Measurements from ENCODE around the gene CHRNA4. TPM values are rescaled to one million over a fixed set of nuclear protein-coding genes. Genes with fewer than 3 reads are reported as not detected.

Gene CHRNA4
- total and polyA plus RNA-seq, 2 of the 4 experiments (the other 2 are of a cell fraction) = not detected

DNA sequence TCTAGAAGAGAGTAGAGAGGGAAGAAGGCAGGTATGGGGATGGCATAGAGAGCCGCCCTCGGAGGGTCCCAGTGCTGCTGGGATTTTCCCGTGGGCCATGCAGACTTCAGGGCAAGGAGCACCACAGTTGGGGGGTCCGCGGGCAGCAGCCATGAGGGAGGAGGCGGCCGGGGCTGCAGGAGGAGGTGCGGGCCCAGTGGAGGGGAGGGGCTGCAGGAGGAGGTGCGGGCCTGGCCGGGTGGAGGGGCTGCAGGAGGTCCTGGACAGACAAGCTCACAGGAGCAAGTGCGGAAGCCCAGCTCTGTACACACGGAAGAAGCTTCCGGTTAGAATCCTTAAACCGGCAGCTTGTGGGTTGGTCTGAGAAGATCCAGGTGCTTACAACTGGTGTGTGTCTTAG is 34.6 kb upstream of the CHRNA4 start:
- Histone ChIP-seq H4K20me1 (ENCODE audit: insufficient read depth, low read length) (no peaks in the 10 kb centered on the region), H2AFZ (replicated peaks; ENCODE audit: low read length, poor library complexity) (no peak overlapping the region), H2BK5ac (ENCODE audit: low read depth, low read length, poor library complexity, severe bottlenecking) (no peak overlapping the region), H3K27ac (ENCODE audit: insufficient read depth, low read length) (no peak overlapping the region), H3K56ac (ENCODE audit: extremely low read depth, insufficient read depth, low read length) (no peak overlapping the region), H3K9ac (ENCODE audit: low read depth, low read length) (no peak overlapping the region), H3K9me1 (ENCODE audit: insufficient read depth, low read length) (no peaks in the 10 kb centered on the region), H2AK9ac (replicated peaks; ENCODE audit: low read depth, low read length, poor library complexity) (no peak overlapping the region), H3K27me3 (ENCODE audit: control insufficient read depth, insufficient read depth, low read length) (peaks cover 22% of the 10 kb centered on the region), H3K14ac (replicated peaks; ENCODE audit: low read depth, low read length) (no peak overlapping the region), H3K9me3 (ENCODE audit: control insufficient read depth, insufficient read depth, low read length) (peaks cover 6% of the 10 kb centered on the region), H3K4me3 (ENCODE audit: insufficient read depth, low read depth, low read length) (no peak overlapping the region), H2BK15ac (ENCODE audit: low read depth, low read length) (no peak overlapping the region), H2BK20ac (ENCODE audit: low read depth, low read length) (no peak overlapping the region), H4K91ac (ENCODE audit: insufficient read depth, low read depth, low read length) (no peak overlapping the region), H2BK120ac (ENCODE audit: low read depth, low read length) (no peak overlapping the region), H3K4me2 (ENCODE audit: low read depth, low read length) (no peak overlapping the region), H4K5ac (ENCODE audit: low read depth, low read length) (no peak overlapping the region), H2AK5ac (ENCODE audit: low read depth, low read length) (no peak overlapping the region), H3K4ac (ENCODE audit: low read depth, low read length) (no peak overlapping the region), H3K18ac (ENCODE audit: low read depth, low read length) (no peak overlapping the region), H3K4me1 (ENCODE audit: control insufficient read depth, insufficient read depth, low read length) (peaks cover 2% of the 10 kb centered on the region; the same call in 1 of the 2 replicates), H3K79me1 (ENCODE audit: low read depth in 1 of 2, low read length in 2 of 2) (no peaks in the 10 kb centered on the region), H3K23ac (ENCODE audit: low read depth, low read length) (no peak overlapping the region), H4K8ac (ENCODE audit: low read depth in 2 of 2, low read length in 2 of 2) (no peak overlapping the region), H3K36me3 (ENCODE audit: control insufficient read depth, insufficient read depth, low read length) (no peaks in the 10 kb centered on the region)
- BruUV-seq (replicated peaks) = no TSS peak
- DNase-seq (no peak), ATAC-seq (ENCODE audit: low read depth) (no peak)
- WGBS, 2 experiments (ENCODE audit: extremely low coverage in 2 of 2, insufficient read length in 1 of 2) = 40% methylated on average over 1 of the region's 14 CpGs; no CpG with 5 or more reads in 1 of the 2 experiments
- POLR2A ChIA-PET (ENCODE audit: unreplicated experiment) = no interaction called here
- in situ Hi-C loops (cut with MboI; ENCODE audit: low sequenced_read_pairs) (no loop called here), intact Hi-C loops (cut with micrococcal nuclease) (no loop called here), dilution Hi-C loops (cut with HindIII; ENCODE audit: low sequenced_read_pairs, unreplicated experiment) (no loop called here)
- TF ChIP-seq FOS (IDR thresholded peaks at IDR 0.05; ENCODE audit: low read depth, low read length) (no peak), RFX5 (IDR thresholded peaks at IDR 0.05; ENCODE audit: low read depth, low read length) (no peak), USF2 (IDR thresholded peaks at IDR 0.05; ENCODE audit: low read depth, low read length) (no peak), RCOR1 (IDR thresholded peaks at IDR 0.05; ENCODE audit: insufficient replicate concordance, low read length) (no peak), MAFK (IDR thresholded peaks at IDR 0.05; ENCODE audit: low read depth, low read length) (no peak), CHD1 (IDR thresholded peaks at IDR 0.05; ENCODE audit: low read depth, low read length) (no peak), RAD21 (IDR thresholded peaks at IDR 0.05; ENCODE audit: low read length) (no peak), BHLHE40 (IDR thresholded peaks at IDR 0.05; ENCODE audit: low read depth, low read length) (no peak), SMC3 (IDR thresholded peaks at IDR 0.05; ENCODE audit: low read depth, low read length) (no peak), NFE2L2 (IDR thresholded peaks at IDR 0.05; ENCODE audit: low read depth, low read length) (no peak), CEBPB (IDR thresholded peaks at IDR 0.05; ENCODE audit: low read depth, low read length) (no peak), POLR2A (IDR thresholded peaks at IDR 0.05; ENCODE audit: low read depth, low read length) (no peak), MAZ (IDR thresholded peaks at IDR 0.05; ENCODE audit: borderline replicate concordance, low read depth, low read length) (no peak), MXI1 (IDR thresholded peaks at IDR 0.05; ENCODE audit: borderline replicate concordance, low read depth, low read length) (no peak)
- TF ChIP-seq, protein P1, sequence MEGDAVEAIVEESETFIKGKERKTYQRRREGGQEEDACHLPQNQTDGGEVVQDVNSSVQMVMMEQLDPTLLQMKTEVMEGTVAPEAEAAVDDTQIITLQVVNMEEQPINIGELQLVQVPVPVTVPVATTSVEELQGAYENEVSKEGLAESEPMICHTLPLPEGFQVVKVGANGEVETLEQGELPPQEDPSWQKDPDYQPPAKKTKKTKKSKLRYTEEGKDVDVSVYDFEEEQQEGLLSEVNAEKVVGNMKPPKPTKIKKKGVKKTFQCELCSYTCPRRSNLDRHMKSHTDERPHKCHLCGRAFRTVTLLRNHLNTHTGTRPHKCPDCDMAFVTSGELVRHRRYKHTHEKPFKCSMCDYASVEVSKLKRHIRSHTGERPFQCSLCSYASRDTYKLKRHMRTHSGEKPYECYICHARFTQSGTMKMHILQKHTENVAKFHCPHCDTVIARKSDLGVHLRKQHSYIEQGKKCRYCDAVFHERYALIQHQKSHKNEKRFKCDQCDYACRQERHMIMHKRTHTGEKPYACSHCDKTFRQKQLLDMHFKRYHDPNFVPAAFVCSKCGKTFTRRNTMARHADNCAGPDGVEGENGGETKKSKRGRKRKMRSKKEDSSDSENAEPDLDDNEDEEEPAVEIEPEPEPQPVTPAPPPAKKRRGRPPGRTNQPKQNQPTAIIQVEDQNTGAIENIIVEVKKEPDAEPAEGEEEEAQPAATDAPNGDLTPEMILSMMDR (conservative IDR thresholded peaks at IDR 0.05; ENCODE audit: low read depth, low read length) = no peak
- TF ChIP-seq, protein P2, sequence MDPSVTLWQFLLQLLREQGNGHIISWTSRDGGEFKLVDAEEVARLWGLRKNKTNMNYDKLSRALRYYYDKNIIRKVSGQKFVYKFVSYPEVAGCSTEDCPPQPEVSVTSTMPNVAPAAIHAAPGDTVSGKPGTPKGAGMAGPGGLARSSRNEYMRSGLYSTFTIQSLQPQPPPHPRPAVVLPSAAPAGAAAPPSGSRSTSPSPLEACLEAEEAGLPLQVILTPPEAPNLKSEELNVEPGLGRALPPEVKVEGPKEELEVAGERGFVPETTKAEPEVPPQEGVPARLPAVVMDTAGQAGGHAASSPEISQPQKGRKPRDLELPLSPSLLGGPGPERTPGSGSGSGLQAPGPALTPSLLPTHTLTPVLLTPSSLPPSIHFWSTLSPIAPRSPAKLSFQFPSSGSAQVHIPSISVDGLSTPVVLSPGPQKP (IDR thresholded peaks at IDR 0.05; ENCODE audit: borderline replicate concordance, low read depth, low read length) = no peak
- CTCF ChIA-PET = no interaction called here
